Measurements from ENCODE around the gene TOR4A. TPM values are rescaled to one million over a fixed set of nuclear protein-coding genes. Genes with fewer than 3 reads are reported as not detected.

TOR4A gene
- total and polyA plus RNA-seq, 9 of the 15 experiments (the other 6 are each of a cell fraction or from before 2014, with no cell fraction given): 3.9 to 49.2 (median 8.8) TPM

GRCh38 chr9:137254624-137255447, 22.7 kb upstream of the TOR4A start, which contains the start of gene NELFB (continued):
- TF ChIP-seq XRCC3 (IDR thresholded peaks at IDR 0.05) (no peak), PRMT5 (CRISPR knock-in tag; IDR thresholded peaks at IDR 0.05) (0 out of 2 replicates have a peak, but pooled peaks have one; percentile 50), SPI1 (IDR thresholded peaks at IDR 0.05; ENCODE audit: borderline replicate concordance, low read depth, low read length) (peak; percentile 37; the same call in 1 of the 2 replicates), NR0B1 (IDR thresholded peaks at IDR 0.05; ENCODE audit: partially characterized antibody) (no peak), ARID1B (IDR thresholded peaks at IDR 0.05) (peak; percentile 36; the same call in 1 of the 2 replicates), ZMIZ1 (IDR thresholded peaks at IDR 0.05; ENCODE audit: low read depth in 2 of 2, low read length in 2 of 2) (peak in 1 of 2 experiments; percentile 39; a peak in 1 of 4 replicates), ZBTB1 (CRISPR knock-in tag; IDR thresholded peaks at IDR 0.05; ENCODE audit: borderline replicate concordance, low read depth) (peak; percentile 98), YY1 (IDR thresholded peaks at IDR 0.05; ENCODE audit: borderline replicate concordance in 1 of 3, control insufficient read depth in 1 of 3, extremely low read depth in 1 of 3, insufficient read depth in 3 of 3, insufficient read length in 1 of 3, insufficient replicate concordance in 2 of 3, low read depth in 1 of 3, low read length in 2 of 3) (peak in 2 of 3 experiments; percentile 77 to 87), EGR1 (conservative IDR thresholded peaks at IDR 0.05) (peak; percentile 79), JUN (IDR thresholded peaks at IDR 0.05; ENCODE audit: borderline replicate concordance, low read depth, low read length) (peak; percentile 58; the same call in 1 of the 2 replicates), JUN (CRISPR knock-in tag; IDR thresholded peaks at IDR 0.05; ENCODE audit: borderline replicate concordance) (no peak), ZKSCAN1 (IDR thresholded peaks at IDR 0.05; ENCODE audit: low read depth, low read length) (0 out of 2 replicates have a peak, but pooled peaks have one; percentile 17), CCNT2 (IDR thresholded peaks at IDR 0.05; ENCODE audit: borderline replicate concordance, extremely low read depth, insufficient read length, low read depth, low read length) (peak; percentile 92)
- TF ChIP-seq, protein P1, sequence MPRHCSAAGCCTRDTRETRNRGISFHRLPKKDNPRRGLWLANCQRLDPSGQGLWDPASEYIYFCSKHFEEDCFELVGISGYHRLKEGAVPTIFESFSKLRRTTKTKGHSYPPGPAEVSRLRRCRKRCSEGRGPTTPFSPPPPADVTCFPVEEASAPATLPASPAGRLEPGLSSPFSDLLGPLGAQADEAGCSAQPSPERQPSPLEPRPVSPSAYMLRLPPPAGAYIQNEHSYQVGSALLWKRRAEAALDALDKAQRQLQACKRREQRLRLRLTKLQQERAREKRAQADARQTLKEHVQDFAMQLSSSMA (CRISPR knock-in tag; IDR thresholded peaks at IDR 0.05): 0 out of 2 replicates have a peak, but pooled peaks have one; percentile 72
- TF ChIP-seq, protein P2, sequence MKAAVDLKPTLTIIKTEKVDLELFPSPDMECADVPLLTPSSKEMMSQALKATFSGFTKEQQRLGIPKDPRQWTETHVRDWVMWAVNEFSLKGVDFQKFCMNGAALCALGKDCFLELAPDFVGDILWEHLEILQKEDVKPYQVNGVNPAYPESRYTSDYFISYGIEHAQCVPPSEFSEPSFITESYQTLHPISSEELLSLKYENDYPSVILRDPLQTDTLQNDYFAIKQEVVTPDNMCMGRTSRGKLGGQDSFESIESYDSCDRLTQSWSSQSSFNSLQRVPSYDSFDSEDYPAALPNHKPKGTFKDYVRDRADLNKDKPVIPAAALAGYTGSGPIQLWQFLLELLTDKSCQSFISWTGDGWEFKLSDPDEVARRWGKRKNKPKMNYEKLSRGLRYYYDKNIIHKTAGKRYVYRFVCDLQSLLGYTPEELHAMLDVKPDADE (conservative IDR thresholded peaks at IDR 0.05; ENCODE audit: control insufficient read depth, low read depth, low read length): peak; percentile 92
